ENCODE measurements around the gene HSPG2. TPM values are rescaled to one million over a fixed set of nuclear protein-coding genes. Genes with fewer than 3 reads are reported as not detected.

HSPG2 gene
- total and polyA plus RNA-seq, 2 donors: 10.2 to 37.3 TPM

- DNase-seq (ENCODE audit: low read depth in 6 of 9, low spot score in 9 of 9): no peak
- Histone ChIP-seq H3K4me1 (ENCODE audit: control insufficient read depth in 2 of 2, insufficient read depth in 2 of 2, low read length in 2 of 2) (peaks cover 0 to 4% of the 10 kb centered on the region in 2 donors), H3K27ac (ENCODE audit: low read depth in 1 of 2, low read length in 1 of 2) (no peak overlapping the region), H3K9me3 (ENCODE audit: control insufficient read depth in 2 of 2, insufficient read depth in 1 of 2, low read length in 1 of 2) (no peaks in the 10 kb centered on the region), H3K36me3 (ENCODE audit: control insufficient read depth in 2 of 2, insufficient read depth in 2 of 2, low read length in 1 of 2) (no peaks in the 10 kb centered on the region), H3K4me3 (ENCODE audit: low read length in 2 of 2) (no peak overlapping the region), H3K27me3 (ENCODE audit: control insufficient read depth in 2 of 2, insufficient read depth in 1 of 2, low read length in 1 of 2) (no peaks in the 10 kb centered on the region)
- WGBS: 95% methylated on average over 6 of the region's 6 CpGs
These were observed 46.0 kb downstream of the HSPG2 start for GRCh38 chr1:21891081-21891480.

DNA sequence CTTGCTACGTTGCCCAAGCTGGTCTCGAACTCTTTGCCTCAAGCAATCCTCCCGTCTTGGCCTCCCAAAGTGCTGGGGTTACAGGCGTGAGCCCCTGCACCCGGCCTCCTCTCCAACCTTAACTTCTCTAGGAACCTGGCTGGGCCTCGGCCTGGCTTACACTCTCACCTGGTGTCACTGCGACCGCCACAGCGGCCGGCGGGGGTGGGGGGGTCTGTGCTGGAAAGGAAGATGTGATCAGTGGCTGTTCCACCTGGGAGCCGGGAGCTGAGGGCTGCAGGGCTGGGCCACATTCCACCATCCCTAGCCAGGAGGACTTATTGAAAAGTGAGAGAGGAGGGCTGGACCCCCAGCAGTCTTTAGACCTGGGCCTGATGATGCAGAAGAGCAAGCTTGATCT, 48.6 kb downstream of the HSPG2 start:
- H3K27ac ChIP-seq (ENCODE audit: low read depth in 1 of 2, low read length in 1 of 2): no peak overlapping the region
- 97% methylated on average over 12 of the region's 12 CpGs for WGBS
- DNase-seq (ENCODE audit: low read depth in 6 of 9, low spot score in 9 of 9): no peak

GRCh38 chr1:21887796-21888195, 49.3 kb downstream of the HSPG2 start:
- no peak for DNase-seq (ENCODE audit: low read depth in 6 of 9, low spot score in 9 of 9)
- WGBS: 95% methylated on average over 11 of the region's 11 CpGs
- Histone ChIP-seq H3K4me3 (ENCODE audit: low read length in 2 of 2) (no peak overlapping the region), H3K4me1 (ENCODE audit: control insufficient read depth in 2 of 2, insufficient read depth in 2 of 2, low read length in 2 of 2) (no peaks in the 10 kb centered on the region), H3K36me3 (ENCODE audit: control insufficient read depth in 2 of 2, insufficient read depth in 2 of 2, low read length in 1 of 2) (no peaks in the 10 kb centered on the region), H3K27me3 (ENCODE audit: control insufficient read depth in 2 of 2, insufficient read depth in 1 of 2, low read length in 1 of 2) (no peaks in the 10 kb centered on the region), H3K27ac (ENCODE audit: low read depth in 1 of 2, low read length in 1 of 2) (no peak overlapping the region), H3K9me3 (ENCODE audit: control insufficient read depth in 2 of 2, insufficient read depth in 1 of 2, low read length in 1 of 2) (no peaks in the 10 kb centered on the region)

More for the DNA sequence above, 48.6 kb downstream of the HSPG2 start:
- Histone ChIP-seq H3K9me3 (ENCODE audit: control insufficient read depth in 2 of 2, insufficient read depth in 1 of 2, low read length in 1 of 2) (no peaks in the 10 kb centered on the region), H3K4me3 (ENCODE audit: low read length in 2 of 2) (no peak overlapping the region), H3K4me1 (ENCODE audit: control insufficient read depth in 2 of 2, insufficient read depth in 2 of 2, low read length in 2 of 2) (peaks cover 0 to 4% of the 10 kb centered on the region in 2 donors), H3K36me3 (ENCODE audit: control insufficient read depth in 2 of 2, insufficient read depth in 2 of 2, low read length in 1 of 2) (no peaks in the 10 kb centered on the region), H3K27me3 (ENCODE audit: control insufficient read depth in 2 of 2, insufficient read depth in 1 of 2, low read length in 1 of 2) (no peaks in the 10 kb centered on the region)

DNA sequence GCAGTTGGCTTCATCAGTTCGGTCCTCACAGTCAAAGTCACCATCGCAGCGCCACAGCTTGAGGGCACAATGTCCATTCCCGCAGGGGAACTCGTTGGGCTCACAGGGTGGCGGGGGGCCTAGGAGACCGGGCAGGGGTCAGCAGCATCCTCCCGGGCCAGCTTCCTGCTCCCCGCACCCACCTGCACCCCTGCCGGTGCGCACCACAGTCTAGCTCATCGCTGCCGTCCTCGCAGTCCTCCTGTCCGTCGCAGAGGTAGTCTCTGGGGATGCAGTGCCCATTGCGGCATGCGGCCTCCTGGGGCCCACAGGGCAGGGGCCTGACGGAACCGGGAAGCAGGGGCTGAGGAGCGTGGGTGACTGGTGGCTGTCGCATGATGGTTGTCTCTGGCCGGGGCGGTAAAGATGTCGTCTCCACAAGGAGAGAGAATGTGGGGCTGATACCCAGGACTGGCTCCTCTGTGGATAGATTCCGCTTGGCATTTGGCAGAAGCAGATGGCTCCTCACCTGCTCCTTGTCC, 49.8 kb downstream of the HSPG2 start:
- no peak for DNase-seq (ENCODE audit: low read depth in 6 of 9, low spot score in 9 of 9)

DNA sequence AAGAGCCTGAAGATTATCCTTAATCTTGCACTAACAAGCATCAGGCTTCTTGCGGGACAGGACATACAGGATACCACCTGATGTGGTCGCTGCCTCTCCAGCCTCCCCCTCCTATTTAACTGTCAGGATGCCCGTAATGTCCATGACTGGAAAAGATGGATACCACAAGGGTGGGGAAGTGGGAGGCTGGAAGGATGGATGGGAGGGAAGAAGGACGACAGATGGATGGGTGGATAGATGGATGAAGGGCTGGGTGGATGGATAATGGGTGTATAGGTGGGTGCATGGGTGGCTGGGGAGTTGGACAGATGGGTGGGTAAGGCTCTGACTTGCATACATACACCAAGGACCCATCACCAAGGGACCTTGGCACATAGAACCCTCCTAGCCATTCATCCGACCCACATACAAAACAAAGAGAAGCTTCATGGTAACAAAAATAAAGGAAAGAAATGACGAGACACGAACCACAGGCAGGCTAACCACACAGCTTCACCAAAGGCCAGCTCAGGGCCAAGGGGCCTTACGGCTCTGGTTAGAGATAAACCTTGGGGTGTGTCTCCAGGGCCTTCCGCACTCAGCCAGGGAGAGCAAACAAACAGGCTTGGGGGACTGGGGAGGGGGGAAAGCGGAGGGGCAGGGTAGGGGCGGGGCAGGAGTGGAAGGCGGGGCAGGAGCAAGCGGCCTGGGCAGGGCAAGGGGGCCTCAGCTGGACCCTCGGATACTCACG, 50.5 kb downstream of the HSPG2 start:
- no peaks in the 10 kb centered on the region for H3K36me3 ChIP-seq (ENCODE audit: control insufficient read depth in 2 of 2, insufficient read depth in 2 of 2, low read length in 1 of 2)
- H3K9me3 ChIP-seq (ENCODE audit: control insufficient read depth in 2 of 2, insufficient read depth in 1 of 2, low read length in 1 of 2): no peaks in the 10 kb centered on the region
- H3K4me3 ChIP-seq (ENCODE audit: low read length in 2 of 2): no peak overlapping the region
- DNase-seq (ENCODE audit: low read depth in 6 of 9, low spot score in 9 of 9): no peak
- WGBS: 96% methylated on average over 15 of the region's 15 CpGs
- H3K27me3 ChIP-seq (ENCODE audit: control insufficient read depth in 2 of 2, insufficient read depth in 1 of 2, low read length in 1 of 2): no peaks in the 10 kb centered on the region
- no peak overlapping the region for H3K27ac ChIP-seq (ENCODE audit: low read depth in 1 of 2, low read length in 1 of 2)
- no peaks in the 10 kb centered on the region for H3K4me1 ChIP-seq (ENCODE audit: control insufficient read depth in 2 of 2, insufficient read depth in 2 of 2, low read length in 2 of 2)

More for the DNA sequence above, 49.8 kb downstream of the HSPG2 start:
- no peaks in the 10 kb centered on the region for H3K4me1 ChIP-seq (ENCODE audit: control insufficient read depth in 2 of 2, insufficient read depth in 2 of 2, low read length in 2 of 2)
- no peak overlapping the region for H3K4me3 ChIP-seq (ENCODE audit: low read length in 2 of 2)
- H3K27me3 ChIP-seq (ENCODE audit: control insufficient read depth in 2 of 2, insufficient read depth in 1 of 2, low read length in 1 of 2): no peaks in the 10 kb centered on the region
- 97% methylated on average over 26 of the region's 26 CpGs for WGBS
- H3K27ac ChIP-seq (ENCODE audit: low read depth in 1 of 2, low read length in 1 of 2): no peak overlapping the region
- H3K9me3 ChIP-seq (ENCODE audit: control insufficient read depth in 2 of 2, insufficient read depth in 1 of 2, low read length in 1 of 2): no peaks in the 10 kb centered on the region
- H3K36me3 ChIP-seq (ENCODE audit: control insufficient read depth in 2 of 2, insufficient read depth in 2 of 2, low read length in 1 of 2): no peaks in the 10 kb centered on the region

DNA sequence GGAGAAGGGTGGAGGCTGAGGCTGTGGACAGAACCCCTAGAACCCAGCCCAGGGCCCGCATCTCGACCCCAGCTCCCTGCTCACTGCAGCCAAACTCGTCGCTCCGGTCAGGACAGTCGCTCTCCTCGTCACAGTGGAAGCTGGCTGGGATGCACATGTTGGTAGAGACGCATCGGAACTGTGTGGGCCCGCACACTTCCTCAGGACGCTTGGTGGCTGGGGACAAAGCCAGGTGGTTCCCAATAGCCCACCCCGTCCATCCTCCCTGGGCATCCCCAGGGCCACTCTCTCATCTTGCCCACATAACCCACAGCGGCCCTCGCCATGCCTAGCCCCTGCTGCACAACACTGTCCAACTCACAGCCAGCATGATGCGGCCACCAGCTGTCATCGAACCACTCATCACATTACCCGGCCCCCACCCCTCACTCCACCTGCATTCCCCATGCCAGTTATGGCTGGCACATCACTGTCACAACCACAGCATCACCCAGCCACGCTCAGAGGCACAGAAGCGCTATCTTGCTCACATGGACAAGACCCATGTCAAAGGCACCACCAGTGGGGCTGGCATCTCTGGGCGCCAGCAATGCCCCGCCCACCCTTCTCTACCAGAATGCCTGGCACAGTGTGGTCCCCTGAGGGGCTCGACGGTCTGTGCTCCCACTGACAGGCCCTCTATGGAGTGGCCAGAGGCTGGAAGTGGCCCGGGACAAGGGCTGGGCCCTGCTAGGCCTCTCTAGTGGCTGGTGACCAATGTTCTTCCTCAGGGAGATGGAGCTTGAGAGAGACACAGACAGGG, 51.7 kb downstream of the HSPG2 start:
- Histone ChIP-seq H3K27ac (ENCODE audit: low read depth in 1 of 2, low read length in 1 of 2) (no peak overlapping the region), H3K4me3 (ENCODE audit: low read length in 2 of 2) (no peak overlapping the region), H3K27me3 (ENCODE audit: control insufficient read depth in 2 of 2, insufficient read depth in 1 of 2, low read length in 1 of 2) (no peaks in the 10 kb centered on the region), H3K4me1 (ENCODE audit: control insufficient read depth in 2 of 2, insufficient read depth in 2 of 2, low read length in 2 of 2) (no peaks in the 10 kb centered on the region), H3K9me3 (ENCODE audit: control insufficient read depth in 2 of 2, insufficient read depth in 1 of 2, low read length in 1 of 2) (no peaks in the 10 kb centered on the region), H3K36me3 (ENCODE audit: control insufficient read depth in 2 of 2, insufficient read depth in 2 of 2, low read length in 1 of 2) (no peaks in the 10 kb centered on the region)
- DNase-seq (ENCODE audit: low read depth in 6 of 9, low spot score in 9 of 9): no peak
- 94% methylated on average over 24 of the region's 24 CpGs for WGBS

DNA sequence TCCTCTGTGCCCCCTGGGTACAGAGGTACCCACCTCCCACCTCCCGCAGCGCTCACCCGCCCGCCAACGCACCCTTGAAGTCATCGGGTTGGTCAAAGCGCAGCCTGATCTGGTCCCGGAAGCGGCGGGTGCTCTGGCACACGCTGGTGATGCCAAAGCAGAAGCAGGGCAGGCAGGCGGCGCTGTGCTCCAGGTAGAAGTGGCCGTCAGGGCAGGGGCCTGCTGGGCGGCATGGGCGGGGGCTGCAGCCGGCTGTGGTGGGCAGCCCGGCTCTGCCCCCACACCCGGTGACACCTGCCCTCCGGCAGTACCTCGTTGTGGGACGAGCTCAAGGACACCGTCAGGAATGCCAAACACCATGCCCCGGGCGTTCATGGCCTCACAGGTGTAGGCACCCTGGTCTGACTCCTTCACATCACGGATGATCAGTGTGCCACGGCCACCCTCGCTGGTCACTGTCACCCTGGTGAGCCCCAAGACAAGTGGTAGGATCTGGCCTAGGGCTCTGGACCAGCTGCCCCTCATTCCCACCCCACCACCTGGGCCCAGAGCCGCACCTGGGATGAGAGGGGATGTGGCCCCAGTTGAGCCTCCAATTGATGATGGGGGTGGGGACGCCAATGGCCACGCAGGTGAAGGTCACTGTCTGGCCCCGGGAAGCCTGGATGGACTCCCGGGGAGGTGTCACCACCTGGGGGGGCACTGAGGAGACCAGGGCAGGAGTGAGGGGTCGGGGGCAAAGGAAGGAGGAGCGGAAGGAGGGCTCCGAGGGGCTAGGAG, 52.5 kb downstream of the HSPG2 start:
- no peak overlapping the region for H3K4me3 ChIP-seq (ENCODE audit: low read length in 2 of 2)
- H3K27ac ChIP-seq (ENCODE audit: low read depth in 1 of 2, low read length in 1 of 2): no peak overlapping the region
- no peaks in the 10 kb centered on the region for H3K9me3 ChIP-seq (ENCODE audit: control insufficient read depth in 2 of 2, insufficient read depth in 1 of 2, low read length in 1 of 2)
- H3K4me1 ChIP-seq (ENCODE audit: control insufficient read depth in 2 of 2, insufficient read depth in 2 of 2, low read length in 2 of 2): no peaks in the 10 kb centered on the region
- WGBS: 96% methylated on average over 36 of the region's 36 CpGs
- no peaks in the 10 kb centered on the region for H3K36me3 ChIP-seq (ENCODE audit: control insufficient read depth in 2 of 2, insufficient read depth in 2 of 2, low read length in 1 of 2)
- no peaks in the 10 kb centered on the region for H3K27me3 ChIP-seq (ENCODE audit: control insufficient read depth in 2 of 2, insufficient read depth in 1 of 2, low read length in 1 of 2)
- DNase-seq (ENCODE audit: low read depth in 6 of 9, low spot score in 9 of 9): no peak

DNA sequence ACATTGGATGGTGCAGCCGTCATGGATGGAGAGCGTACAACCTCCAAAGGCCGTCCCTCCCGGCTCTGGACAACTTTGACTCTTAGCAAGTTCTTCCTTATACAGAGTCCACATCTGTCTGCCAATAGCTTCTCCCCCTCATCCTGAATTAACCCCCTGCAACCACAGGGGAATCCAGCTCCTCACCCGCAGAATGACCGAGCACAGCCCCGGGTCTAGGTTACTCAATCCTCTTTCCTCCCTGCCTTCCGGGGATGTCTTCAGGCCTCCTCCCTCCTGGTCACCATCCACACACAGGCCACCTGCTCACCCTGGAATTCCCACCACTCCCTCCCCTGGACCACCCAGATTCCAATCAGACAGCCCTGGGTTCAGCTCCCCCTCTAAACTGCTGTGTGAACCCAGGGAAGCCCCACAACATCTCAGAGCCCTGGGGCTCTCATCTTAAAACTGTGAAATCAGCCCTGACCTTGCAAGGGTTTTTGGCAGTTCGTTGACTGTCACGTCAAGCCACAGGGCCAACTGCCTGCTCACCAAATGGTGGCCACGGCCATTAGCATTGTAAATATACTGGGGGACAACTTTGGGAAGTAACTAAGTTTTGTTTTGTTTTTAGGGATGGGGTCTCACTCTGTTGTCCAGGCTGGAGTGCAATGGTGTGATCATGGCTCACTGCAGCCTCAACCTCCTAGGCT, 54.2 kb downstream of the HSPG2 start:
- H3K4me1 ChIP-seq (ENCODE audit: control insufficient read depth in 2 of 2, insufficient read depth in 2 of 2, low read length in 2 of 2): no peaks in the 10 kb centered on the region
- no peaks in the 10 kb centered on the region for H3K9me3 ChIP-seq (ENCODE audit: control insufficient read depth in 2 of 2, insufficient read depth in 1 of 2, low read length in 1 of 2)
- no peak for DNase-seq (ENCODE audit: low read depth in 6 of 9, low spot score in 9 of 9)
- no peaks in the 10 kb centered on the region for H3K36me3 ChIP-seq (ENCODE audit: control insufficient read depth in 2 of 2, insufficient read depth in 2 of 2, low read length in 1 of 2)
- H3K27me3 ChIP-seq (ENCODE audit: control insufficient read depth in 2 of 2, insufficient read depth in 1 of 2, low read length in 1 of 2): no peaks in the 10 kb centered on the region
- 97% methylated on average over 11 of the region's 11 CpGs for WGBS
- H3K27ac ChIP-seq (ENCODE audit: low read depth in 1 of 2, low read length in 1 of 2): no peak overlapping the region
- H3K4me3 ChIP-seq (ENCODE audit: low read length in 2 of 2): no peak overlapping the region
